Endometrial microvascular endothelial cells (primary cell): Measurements from ENCODE around the gene GOLT1A. TPM values are rescaled to one million over a fixed set of nuclear protein-coding genes. Genes with fewer than 3 reads are reported as not detected.

Experiments
- in situ Hi-C: cut with HindIII; loops from 2 replicates; pipeline ENCODE4 v1.10.0; 2017; ENCODE audit warnings: low sequenced_read_pairs, low pct_unique_long_range_greater_than_20kb; ENCODE audit errors: inconsistent ontology term
- total RNA-seq: library from RNA; depleted of rRNA; stranded (reverse); fragments of >200 nt; gene quantifications from one replicate; pipeline ENCODE4 v1.2.3, GENCODE V29; 2015; ENCODE audit errors: inconsistent ontology term

The GOLT1A gene
- total RNA-seq, 1 donor from 2014 or later: not detected

GRCh38 chr1:204199579-204199978 lies 14.2 kb downstream of the GOLT1A start:
- in situ Hi-C loops: no loop called here

DNA sequence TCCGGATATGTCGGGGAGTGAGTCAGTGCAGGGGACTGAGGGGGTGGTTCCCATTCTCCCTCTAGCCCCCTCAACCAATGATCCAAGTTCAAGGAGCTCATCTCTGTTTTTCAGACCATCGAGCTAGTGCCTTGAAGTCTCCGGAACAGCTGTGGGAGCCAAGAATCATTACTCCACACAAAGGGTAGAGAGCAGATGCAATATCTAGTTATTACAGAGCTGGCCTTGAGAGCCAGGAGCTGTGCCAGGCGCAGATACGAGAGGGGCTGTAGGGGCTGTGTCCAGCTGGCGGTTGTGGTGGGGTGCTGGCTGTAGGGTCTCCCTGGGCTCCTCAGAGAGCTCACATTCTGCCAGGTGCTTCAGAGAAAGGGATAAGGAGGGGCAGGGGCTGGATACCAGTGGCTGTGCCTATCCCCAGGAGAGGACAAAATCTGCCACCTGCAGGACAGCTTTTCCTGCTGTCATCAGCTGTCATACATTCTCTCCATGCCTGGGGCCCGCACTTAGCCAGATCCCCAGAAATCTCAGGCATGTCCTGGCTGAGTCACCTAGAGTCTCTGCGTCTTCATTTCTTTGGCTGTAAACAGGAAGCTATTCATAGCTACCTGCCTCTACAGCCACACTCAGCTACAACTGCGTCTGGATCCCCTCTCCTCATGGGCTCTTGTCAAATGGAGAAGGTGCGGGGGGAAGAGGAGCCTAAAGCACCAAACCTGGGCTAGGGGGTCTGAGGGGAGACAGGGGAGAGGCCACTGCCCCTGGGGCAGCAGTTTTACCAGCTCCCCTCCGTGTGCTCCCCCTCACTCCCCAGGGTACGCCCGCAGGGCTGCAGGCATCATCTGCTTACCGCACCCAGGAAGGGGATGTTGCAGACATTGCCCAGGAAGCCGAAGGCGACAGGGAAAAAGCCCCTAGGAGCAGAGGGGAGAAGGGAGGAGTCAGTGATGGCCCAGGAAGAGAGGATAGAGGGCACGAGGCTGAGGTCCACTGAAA lies 15.1 kb downstream of the GOLT1A start:
- in situ Hi-C loops: no loop called here

DNA sequence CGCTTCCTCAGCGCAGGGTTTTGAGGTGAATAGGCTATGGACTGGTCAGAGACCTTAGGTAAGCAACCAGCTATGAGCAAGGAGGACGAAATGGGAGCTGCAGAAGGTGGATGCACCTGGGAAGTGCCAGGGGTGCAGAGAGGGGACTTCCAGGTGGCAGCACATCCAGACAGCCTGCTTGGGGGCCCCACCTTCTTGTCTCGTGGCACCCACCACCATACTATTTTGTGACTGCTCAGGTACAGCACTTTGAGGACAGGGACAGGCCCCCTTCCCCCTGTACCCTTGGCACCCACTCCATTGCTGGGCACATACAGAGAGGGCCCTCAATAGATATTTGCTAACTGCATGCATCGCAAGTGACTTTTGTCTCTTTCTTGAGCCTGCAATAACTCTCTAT lies 16.7 kb downstream of the GOLT1A start:
- in situ Hi-C loops: no loop called here

GRCh38 chr1:204196068-204196795 lies 17.6 kb downstream of the GOLT1A start, which contains the start of gene KISS1:
Gene KISS1 (minus strand): TSS chr1:204196491. CDS start chr1:204192876, 3,615 bp downstream.
- in situ Hi-C loops: no loop called here

- in situ Hi-C loops: no loop called here
These were observed 19.0 kb downstream of the GOLT1A start for GRCh38 chr1:204194771-204195170.

GRCh38 chr1:204194080-204194479 lies 19.7 kb downstream of the GOLT1A start:
- in situ Hi-C loops: no loop called here

DNA sequence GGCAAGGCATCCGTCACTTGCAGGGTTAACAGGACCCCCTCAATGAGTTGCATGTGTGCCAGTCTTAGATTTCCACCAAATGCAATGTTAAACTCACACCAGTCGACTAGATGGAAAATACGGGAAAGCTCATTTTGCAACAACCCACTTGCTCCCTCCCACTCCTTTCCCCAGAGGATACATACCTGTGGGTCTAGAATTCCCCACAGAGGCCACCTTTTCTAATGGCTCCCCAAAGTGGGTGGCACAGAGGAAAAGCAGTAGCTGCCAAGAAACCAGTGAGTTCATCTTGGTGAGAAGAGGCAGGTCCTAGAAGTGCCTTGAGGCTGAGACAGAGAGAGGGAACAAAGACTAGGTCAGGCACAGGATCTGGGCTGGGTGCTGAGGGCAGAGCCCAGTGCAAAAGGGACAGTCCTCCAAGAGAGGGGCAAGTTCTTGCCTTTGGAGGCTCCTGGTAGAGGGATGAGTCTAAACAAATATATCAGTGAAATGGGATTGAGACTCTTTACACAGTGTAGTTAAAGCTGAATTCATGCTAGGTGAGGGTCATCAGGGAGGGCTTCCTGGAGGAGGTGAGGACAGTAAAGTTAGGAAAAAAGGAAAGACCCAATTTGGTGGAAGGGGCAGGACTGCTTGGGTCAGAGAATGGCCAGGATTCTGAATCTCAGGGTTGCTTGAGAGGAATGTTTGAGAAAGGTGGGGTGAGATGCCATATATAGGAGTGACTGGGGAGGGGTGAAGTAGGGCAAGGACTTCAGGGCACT lies 21.0 kb downstream of the GOLT1A start:
- in situ Hi-C loops: no loop called here

DNA sequence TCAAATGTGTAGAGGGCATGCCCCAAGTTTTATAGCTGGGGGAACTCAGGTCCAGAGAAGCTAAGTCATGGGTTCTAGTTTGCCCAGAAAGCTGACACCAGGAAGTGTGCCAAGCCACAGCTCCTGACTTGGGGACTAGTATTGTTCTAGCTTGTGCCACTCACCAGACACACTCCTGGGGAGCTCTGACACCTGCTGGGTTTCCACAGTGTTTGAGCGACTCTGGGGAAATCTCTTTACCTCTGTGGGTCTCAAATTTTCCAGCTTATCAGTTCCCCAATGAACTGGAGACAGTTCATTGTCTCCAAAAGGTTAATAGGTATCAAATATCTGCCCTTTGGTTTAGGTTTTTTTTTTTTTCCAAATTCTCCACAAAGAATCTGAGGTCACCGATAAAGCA lies 21.7 kb downstream of the GOLT1A start:
- in situ Hi-C loops: no loop called here

GRCh38 chr1:204191456-204191855 lies 22.3 kb downstream of the GOLT1A start:
- in situ Hi-C loops: no loop called here

GRCh38 chr1:204190212-204191211 lies 23.3 kb downstream of the GOLT1A start:
- in situ Hi-C loops: no loop called here

- in situ Hi-C loops: no loop called here
These were observed 24.7 kb downstream of the GOLT1A start for GRCh38 chr1:204188959-204189639.

DNA sequence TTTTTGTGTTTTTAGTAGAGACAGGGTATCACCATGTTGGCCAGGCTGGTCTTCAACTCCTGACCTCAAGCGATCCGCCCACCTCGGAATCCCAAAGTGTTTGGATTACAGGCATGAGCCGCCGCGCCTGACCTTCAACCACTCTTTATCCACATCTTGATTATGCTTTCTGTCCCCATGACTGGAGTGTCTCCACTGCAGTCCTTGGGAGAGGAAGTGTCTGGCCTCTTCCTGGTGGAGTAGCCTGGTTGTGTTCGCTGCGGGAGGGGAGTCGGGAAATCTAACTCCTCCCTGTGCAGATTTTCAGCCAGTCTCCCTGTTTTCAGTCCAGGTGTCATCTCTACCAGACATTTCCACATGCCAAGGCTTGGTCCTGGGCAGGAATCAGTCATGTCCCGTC lies 27.2 kb downstream of the GOLT1A start:
- in situ Hi-C loops: no loop called here

DNA sequence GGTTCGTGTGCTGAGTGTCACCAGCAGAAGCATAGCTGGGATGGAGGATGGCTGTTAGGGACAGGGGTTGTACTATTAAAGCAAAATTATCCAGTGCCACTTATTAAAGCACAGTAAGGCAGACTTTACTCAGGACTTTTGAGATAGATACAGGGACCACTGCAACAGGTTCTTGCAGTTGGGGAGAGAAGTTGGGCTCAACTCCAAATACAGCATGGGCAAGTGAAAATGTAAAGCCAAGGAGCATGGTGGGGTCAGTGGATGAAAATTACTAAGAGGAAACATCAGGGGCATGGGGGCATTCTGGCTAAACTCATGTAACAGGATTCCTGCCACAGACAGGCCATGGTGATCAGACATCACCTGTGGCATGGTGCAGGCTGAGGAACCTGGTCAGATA lies 32.7 kb downstream of the GOLT1A start:
- in situ Hi-C loops: no loop called here

DNA sequence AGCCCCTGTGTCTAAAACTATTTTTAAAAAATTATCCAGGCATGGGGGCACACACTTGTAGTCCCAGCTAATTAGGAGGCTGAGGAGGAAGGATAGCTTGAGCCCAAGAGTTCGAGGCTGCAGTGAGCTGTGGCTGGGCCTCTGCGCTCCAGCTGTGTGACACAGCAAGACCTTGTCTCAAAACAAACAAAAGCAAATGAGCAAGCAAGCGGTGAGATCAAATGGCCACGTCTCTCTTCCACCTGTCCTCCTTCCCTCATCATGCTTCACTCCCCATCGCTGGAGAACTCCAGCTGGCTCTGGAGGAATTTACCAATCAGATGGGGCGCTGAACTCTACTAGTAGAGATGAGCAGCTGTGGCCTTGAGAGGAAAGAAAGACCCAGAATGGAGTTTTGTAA lies 33.7 kb downstream of the GOLT1A start:
- in situ Hi-C loops: no loop called here

DNA sequence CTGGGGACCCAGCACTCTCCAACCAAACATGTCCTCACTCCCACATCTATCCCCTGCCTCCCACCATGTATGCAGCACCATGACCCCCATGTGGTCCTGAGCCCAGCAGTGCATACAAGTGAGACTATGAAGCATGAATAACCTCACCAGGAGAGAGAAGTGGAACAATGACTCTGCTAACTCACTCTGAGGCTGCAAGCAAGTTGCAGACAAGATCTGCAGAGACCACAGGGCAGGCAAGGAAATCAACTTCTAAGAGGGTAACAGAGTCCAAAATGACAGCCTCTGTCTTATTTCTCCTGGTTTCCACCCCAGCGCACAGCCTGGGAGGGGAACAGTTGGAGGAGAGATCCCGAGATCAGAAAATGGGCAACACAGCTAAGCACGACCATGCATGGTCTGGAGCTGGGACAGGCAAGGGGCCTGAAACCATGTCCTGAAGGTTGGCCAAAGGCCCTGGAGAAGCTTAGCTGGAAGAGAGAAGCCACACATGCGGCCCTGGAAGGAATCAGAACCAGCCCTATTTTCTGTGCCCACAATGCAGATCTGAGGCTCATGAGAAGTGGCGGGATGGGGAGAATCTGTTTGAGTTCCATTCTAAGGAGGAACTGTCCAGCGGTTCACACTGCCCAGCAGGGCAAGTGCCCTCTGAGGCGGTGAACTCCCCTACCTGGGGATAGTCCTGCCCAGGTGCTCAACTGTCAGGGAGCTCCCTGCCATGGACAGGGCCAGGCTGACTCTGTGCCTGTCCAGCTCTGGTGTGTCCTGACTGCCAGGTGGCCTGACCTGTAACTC lies 35.1 kb downstream of the GOLT1A start:
- in situ Hi-C loops: no loop called here

- in situ Hi-C loops: no loop called here
These were observed 36.7 kb downstream of the GOLT1A start for GRCh38 chr1:204177133-204177532.

- in situ Hi-C loops: no loop called here
These were observed 37.7 kb downstream of the GOLT1A start for GRCh38 chr1:204176049-204176448.
